HuH-7 (cell line): Measurements from ENCODE around the gene RETN.

ENCODE experiments used
- DNase-seq: peaks from one replicate; pipeline ENCODE4 v3.0.0; 2011; ENCODE audit warnings: low spot score

The RETN gene

GRCh38 chr19:7668842-7669241 lies at the start of gene RETN:
TSS of gene RETN (plus strand) at chr19:7669049. CDS start at chr19:7669327, 278 bp downstream.
- no peak for DNase-seq

DNA sequence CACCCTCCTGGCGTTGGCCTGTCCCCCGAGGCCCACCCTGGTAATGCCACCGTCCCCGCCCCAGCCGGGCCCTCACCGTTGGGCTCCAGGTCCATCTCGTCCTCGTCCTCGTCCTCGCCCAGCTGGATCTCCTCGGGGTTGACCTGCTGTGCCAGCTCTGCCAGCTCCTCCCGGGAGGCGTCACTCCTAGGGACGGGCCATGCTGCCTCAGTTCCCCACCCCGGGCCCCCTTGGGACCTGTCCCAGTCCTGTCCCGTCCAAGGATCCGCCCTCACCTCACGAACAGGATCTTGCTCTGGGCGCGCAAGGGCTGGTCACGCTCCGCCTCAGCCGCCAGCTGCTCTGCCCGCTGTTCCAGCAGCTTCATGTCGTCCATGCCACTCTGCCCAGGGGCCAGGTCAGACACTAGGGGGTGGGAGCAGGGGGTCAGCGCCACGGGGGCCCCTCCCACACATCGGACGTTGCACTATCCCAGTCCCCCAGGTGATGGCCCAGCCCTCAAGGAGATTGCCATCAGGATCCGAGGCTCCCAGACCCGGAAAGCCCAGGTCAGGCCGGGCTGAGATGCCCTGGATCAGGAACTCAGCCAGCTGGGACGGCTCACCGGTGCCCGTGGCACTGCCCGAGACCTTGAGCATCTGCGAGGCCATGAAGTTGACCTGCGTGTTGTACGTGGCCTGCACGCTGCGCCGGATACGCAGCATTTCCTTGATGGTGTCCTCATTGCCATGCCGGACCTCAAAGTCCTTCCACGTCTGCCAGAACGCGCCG lies 49.0 kb upstream of the RETN start:
- DNase-seq, result no peak

DNA sequence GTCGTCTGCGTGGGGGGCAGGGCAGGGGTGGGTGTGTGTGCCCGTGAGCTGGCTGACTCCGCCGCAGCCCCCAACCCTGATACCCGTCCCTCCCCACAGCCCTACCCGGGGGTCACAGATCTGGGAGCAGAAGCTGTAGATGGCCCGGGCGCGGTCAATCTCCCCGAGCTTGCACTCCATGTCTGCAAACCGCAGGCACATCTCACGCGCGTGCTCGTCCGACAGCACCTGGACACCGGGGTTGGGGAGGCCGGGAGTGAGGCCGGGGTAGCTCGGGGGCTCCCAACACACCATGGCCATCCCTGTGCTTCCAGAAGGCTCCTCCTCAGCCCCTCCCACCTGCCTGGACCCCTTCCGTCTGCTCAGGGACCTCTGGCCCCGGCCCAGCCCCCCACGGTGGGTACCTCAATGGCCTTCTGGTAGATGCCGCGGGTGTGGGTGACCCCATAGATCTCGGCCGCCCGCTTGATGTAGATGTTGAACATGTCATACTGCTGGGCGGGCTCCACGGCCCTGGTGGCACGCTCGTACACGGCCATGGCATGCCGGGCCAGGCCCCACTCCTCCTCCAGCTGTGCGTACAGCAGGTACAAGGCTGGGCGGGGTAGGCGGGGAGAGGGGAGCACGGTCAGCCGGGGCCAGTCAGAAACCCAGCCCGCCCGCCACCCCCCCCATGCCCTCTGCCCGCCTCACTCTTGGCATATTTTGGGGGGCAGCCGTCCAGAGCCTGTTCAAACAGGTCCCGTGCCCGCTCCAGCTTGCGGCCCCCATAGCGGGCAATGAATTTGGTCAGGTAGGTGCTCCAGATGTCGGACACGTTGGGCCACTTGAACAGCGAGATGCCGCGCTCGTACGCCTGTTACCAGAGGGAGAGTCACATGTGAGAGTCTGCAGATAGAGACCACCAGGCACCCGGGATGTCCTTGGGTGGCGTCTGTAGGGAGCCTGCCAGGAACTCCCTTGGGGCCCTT lies 48.1 kb upstream of the RETN start:
- DNase-seq, result no peak

GRCh38 chr19:7622933-7623685 lies 45.7 kb upstream of the RETN start:
- DNase-seq, result no peak

DNA sequence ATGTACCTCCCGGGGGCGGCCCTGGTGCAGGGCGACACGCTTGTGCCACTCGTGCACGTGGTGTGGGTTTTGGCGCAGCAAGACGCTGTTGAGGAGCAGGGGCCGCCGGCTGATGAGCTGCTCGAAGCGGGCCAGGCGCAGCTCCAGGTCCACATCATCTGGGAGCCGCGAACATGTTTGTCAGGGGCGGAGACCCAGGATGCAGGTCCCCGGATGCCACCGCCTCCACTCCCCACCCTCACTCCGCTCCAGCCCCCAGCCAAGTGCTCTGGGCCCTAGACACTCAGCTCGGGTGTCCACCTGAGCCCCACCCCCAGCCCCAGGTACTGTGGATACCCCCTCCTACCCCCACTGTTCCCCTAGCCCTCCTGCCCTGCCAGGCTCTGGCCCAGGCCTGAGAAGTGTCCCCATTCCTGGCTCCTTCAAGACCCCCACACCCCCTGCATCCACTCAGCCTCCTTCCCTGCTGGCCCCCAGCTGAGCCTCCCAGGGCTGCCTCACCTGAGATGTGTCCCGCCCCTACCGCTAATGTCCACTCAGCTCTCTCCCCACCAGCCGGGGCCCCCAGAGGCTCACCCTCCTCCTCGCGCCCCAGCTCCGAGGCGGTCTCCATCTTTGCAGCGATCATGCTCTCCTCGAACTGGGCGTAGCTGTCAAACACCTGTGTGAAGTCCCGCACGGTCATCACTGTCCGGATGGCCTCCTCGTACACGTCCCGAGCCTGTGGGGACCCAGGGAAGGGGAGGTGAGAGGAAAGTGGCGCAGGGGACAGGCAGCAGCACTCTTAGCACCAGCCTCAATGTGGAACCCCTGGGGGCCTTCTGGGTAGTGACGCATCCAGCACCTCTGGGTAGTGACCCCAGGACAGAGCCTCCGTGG lies 44.9 kb upstream of the RETN start:
- DNase-seq, result no peak

DNA sequence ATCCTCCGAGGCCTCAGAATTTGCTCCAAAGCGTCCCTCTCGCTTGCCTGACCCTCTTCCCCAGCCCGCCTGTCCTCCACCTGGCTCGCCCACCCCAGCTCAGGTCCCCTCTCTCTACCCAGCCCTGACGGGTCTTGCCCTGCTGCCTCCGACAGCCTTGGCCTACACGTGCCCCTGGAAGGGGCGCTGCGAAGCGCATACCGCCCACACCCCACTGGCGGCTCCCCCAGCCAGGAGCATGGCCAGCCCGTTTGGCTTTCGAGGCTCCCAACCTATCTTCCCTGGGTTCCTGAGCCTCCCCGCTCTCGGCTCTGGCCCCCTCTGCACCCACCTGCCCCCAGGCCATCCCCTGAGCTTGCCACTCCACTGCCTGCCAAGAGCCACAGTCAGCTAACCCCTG lies 44.0 kb upstream of the RETN start:
- no peak for DNase-seq

DNA sequence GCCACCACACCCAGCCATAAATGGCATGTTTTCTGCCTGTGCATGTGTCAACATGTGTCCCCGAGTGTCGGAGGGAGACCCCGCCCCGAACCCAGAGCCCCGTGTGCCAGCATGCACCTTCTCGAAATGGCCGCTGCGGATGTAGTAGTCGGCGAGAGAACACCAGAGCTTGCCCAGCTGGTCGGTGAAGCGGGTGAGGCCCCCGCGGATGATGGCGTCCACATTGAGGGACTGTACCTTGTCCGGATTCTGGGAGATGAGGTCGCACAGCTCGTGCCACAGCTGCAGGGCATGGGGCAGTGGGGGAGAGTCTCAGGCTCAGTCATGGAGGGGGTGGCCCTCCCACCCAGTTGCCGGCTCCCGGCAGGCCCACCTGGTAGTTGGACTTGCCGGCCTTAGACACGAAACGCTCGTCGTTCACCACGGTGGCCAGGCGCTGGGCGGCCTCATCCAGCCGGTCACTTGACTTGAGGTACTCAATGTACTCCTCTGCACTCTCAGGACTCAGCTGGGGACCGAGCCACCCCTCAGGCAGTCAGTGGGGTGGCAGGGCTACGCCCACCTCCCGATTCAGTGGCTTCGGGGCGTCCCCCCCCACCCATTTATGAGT lies 43.0 kb upstream of the RETN start:
- no peak for DNase-seq

- no peak for DNase-seq
Observed at GRCh38 chr19:7627166-7627565, 41.7 kb upstream of the RETN start.

- DNase-seq, result no peak
Observed at GRCh38 chr19:7628589-7629311, 40.1 kb upstream of the RETN start.

DNA sequence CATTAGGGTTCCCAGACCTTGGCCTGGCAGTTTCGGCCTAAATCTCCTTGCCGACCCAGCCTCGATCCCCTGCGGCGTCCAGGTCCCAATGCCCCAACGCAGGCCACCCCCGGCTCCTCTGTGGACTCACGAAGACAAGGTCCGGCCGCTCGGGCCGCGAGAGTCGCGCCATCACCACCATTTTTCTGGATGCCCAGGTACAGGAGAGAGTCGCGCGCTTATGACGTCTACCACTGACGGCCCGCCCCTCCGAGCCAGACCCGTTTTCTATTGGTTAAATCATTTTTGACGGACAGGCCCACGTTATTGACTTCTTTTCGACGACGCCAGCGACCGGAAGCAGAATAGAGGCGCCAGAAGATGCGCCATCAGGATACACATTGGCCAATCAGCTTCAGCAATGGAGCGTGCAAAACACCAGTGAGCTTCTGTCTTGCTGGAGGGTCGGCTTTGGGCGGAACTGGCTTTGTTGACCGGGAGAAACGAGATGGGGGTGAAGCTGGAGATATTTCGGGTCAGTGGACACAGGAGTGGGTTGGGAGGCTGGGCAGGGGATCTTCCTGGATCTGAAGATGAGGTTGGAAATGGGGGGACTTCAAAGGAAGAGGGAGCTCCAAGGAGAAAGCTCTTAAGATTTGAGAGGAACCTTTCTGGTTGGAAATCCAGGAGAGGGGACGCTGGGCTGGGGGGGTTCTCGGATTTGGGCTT lies 39.3 kb upstream of the RETN start, which contains the start of the genes PET100 and XAB2:
Gene PET100, plus strand, starts transcription at position 447 of the 708 bp plus-strand sequence. Its CDS starts 41 bp downstream, at position 488.
Gene XAB2, minus strand, starts transcription at position 199 of the 708 bp plus-strand sequence. Its CDS starts 18 bp downstream, at position 181.
- DNase-seq, result peak; percentile 99

DNA sequence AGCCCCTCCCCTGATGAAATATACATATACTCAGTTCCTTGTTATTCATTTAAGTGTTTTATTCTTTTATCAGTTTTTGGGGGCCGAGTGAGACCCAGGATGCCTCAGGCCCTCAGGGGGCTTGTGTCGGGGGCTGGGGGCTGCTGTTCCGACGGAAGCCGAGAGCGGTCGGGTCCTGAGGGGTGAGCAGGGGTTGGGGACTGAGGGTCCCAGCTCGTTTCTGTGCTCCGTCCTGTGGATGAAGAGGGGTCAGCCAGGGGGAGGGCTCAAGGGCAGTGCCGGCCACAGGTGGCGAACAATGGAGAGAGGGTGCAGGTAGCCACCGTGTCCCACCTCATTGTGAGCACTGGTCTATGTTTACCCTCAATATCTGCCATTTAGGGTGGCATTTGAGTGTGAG lies 37.3 kb upstream of the RETN start:
- no peak for DNase-seq

DNA sequence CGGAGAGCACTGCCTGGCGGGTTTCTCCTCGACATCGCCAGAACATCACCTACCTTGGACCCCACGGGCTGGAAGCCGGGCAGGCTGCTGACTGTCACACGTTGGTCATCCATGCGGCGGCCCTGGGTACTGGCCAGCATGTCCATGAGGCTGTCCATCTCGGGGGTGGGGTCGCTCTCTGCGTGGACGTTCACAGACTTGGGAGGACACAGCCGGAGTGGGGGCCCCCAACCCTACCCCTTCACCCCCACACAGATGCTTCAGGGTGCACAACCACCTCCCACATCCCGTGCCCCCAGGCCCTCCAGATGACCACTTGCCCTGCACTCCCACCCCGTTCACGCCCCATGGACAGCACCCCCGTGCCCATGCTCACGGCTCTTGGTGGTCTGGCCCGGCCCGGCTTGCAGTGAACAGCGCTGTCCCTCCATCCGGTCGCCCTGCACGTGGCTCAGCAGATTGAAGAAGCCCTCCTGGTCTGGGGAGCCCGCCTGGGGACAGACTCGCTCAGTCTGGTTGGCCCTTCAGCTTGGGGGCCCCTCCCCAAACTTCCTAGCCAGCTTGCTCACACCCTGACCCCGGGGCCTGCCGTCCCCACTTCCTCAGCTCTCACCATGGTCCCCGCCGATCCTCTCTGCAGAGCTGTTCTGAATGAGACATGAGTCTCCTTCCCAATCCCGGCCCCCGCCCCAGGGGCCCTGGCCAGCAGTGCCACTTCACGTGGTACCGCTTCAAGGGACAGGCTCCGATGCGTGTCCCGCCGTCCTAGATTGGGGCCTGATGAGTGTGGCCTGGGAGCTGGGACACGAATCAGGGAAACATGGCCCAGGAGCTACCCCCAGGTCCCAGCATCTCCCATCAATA lies 36.3 kb upstream of the RETN start:
- no peak for DNase-seq

- DNase-seq, result no peak
Observed at GRCh38 chr19:7633698-7634097, 35.2 kb upstream of the RETN start, which contains the start of gene PCP2. TSS of gene PCP2 (minus strand) at chr19:7633719. CDS start at chr19:7633457, 262 bp downstream.

DNA sequence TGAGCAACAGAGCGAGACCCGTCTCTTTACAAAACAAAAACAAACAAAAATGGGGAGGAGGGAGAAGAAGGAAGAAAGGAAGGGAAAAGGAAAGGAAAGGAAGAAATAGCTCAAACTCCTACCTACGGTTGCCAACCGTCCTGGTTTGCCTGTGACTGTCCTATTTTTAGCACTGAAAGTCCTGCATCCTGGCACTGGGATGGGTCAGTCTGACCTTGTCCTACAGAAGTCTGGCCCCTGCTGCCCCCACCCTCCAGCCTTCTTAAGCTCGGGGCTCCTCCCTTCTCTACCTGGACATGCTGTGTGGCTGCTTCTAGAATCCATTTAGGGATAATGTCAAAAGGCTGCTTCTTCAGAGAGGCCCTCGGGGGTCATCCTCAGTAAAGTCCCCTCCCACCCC lies 33.2 kb upstream of the RETN start:
- DNase-seq, result no peak

DNA sequence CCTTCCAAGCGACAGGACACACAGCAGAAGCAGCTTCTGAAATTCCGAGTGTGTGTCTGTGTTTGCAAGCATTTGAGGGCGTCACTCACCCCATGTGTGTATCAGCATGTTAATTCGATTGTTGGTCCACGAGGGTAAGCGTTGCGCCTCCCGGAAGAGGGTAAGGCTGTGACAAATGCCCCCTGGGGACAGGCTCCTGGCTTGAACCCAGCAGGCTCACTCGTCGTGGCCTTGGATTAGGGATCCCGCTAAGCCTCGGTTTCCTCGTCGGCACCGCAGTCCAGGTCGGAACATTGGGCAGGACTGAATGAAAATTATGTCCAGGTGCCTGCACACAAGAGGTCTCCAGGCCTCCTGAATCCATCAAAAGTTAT lies 32.5 kb upstream of the RETN start:
- DNase-seq, result no peak

- peak; percentile 85 for DNase-seq
Observed at GRCh38 chr19:7636691-7637373, 32.0 kb upstream of the RETN start, which contains the start of gene STXBP2. TSS of gene STXBP2 (plus strand) at chr19:7637110. CDS start at chr19:7637150, 40 bp downstream.
